ENCODE results near the gene GRID1. TPM values are rescaled to one million over a fixed set of nuclear protein-coding genes. Genes with fewer than 3 reads are reported as not detected.

GRID1 gene
- total RNA-seq, 1 experiment from 2014 or later: 5.6 TPM

GRCh38 chr10:86287966-86288579, 78.5 kb downstream of the GRID1 start:
- DNase-seq (ENCODE audit: low read depth, low spot score): no peak
- Histone ChIP-seq H3K27me3 (ENCODE audit: insufficient read depth, low read length) (no peaks in the 10 kb centered on the region), H2AFZ (ENCODE audit: low read depth, low read length, poor library complexity, severe bottlenecking) (no peak overlapping the region), H3K4me2 (ENCODE audit: low read length) (no peak overlapping the region), H3K27ac (ENCODE audit: low read depth, low read length) (no peak overlapping the region), H3K9me3 (ENCODE audit: control insufficient read depth in 1 of 2, insufficient read depth in 1 of 2, low read depth in 1 of 2, low read length in 2 of 2) (no peaks in the 10 kb centered on the region), H3K36me3 (ENCODE audit: control insufficient read depth in 1 of 2, insufficient read depth in 2 of 2, low read length in 2 of 2) (no peaks in the 10 kb centered on the region), H3K79me2 (ENCODE audit: insufficient read depth, low read length) (no peaks in the 10 kb centered on the region), H4K20me1 (ENCODE audit: insufficient read depth) (no peaks in the 10 kb centered on the region), H3K4me1 (ENCODE audit: control insufficient read depth in 1 of 2, insufficient read depth in 2 of 2, low read length in 2 of 2) (no peaks in the 10 kb centered on the region), H3K4me3 (replicated peaks in 1 of 2; ENCODE audit: low read depth in 1 of 2, low read length in 2 of 2) (no peak overlapping the region), H3K9me2 (ENCODE audit: insufficient read depth) (no peaks in the 10 kb centered on the region), H3K9ac (ENCODE audit: low read length) (no peak overlapping the region)
- intact Hi-C loops (cut with micrococcal nuclease): no loop called here
- ChIA-PET POLR2A (no interaction called here), CTCF (no interaction called here), RAD21 (ENCODE audit: low non-redundant PET in 1 of 2, low total read pairs in 2 of 2, uncharacterized antibody in 2 of 2, unreplicated experiment in 2 of 2) (no interaction called here)
- TF ChIP-seq POLR2AphosphoS5 (IDR thresholded peaks at IDR 0.05; ENCODE audit: low read depth, low read length): no peak
- TF ChIP-seq ZFX (IDR thresholded peaks at IDR 0.05): no peak
- TF ChIP-seq, protein P1, sequence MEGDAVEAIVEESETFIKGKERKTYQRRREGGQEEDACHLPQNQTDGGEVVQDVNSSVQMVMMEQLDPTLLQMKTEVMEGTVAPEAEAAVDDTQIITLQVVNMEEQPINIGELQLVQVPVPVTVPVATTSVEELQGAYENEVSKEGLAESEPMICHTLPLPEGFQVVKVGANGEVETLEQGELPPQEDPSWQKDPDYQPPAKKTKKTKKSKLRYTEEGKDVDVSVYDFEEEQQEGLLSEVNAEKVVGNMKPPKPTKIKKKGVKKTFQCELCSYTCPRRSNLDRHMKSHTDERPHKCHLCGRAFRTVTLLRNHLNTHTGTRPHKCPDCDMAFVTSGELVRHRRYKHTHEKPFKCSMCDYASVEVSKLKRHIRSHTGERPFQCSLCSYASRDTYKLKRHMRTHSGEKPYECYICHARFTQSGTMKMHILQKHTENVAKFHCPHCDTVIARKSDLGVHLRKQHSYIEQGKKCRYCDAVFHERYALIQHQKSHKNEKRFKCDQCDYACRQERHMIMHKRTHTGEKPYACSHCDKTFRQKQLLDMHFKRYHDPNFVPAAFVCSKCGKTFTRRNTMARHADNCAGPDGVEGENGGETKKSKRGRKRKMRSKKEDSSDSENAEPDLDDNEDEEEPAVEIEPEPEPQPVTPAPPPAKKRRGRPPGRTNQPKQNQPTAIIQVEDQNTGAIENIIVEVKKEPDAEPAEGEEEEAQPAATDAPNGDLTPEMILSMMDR (IDR thresholded peaks at IDR 0.05 in 2 of 3, conservative IDR thresholded peaks at IDR 0.05 in 1 of 3; ENCODE audit: borderline replicate concordance in 1 of 3, insufficient read depth in 1 of 3, low read depth in 2 of 3, low read length in 2 of 3): no peak
- no peak for TF ChIP-seq CBX3 (IDR thresholded peaks at IDR 0.05; ENCODE audit: low read depth)
- TF ChIP-seq, protein P2, sequence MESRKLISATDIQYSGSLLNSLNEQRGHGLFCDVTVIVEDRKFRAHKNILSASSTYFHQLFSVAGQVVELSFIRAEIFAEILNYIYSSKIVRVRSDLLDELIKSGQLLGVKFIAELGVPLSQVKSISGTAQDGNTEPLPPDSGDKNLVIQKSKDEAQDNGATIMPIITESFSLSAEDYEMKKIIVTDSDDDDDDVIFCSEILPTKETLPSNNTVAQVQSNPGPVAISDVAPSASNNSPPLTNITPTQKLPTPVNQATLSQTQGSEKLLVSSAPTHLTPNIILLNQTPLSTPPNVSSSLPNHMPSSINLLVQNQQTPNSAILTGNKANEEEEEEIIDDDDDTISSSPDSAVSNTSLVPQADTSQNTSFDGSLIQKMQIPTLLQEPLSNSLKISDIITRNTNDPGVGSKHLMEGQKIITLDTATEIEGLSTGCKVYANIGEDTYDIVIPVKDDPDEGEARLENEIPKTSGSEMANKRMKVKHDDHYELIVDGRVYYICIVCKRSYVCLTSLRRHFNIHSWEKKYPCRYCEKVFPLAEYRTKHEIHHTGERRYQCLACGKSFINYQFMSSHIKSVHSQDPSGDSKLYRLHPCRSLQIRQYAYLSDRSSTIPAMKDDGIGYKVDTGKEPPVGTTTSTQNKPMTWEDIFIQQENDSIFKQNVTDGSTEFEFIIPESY (IDR thresholded peaks at IDR 0.05; ENCODE audit: extremely low read depth, insufficient replicate concordance, low read length): no peak
- no peak for TF ChIP-seq REST (IDR thresholded peaks at IDR 0.05; ENCODE audit: low read depth)
- TF ChIP-seq TCF7L2 (IDR thresholded peaks at IDR 0.05; ENCODE audit: borderline replicate concordance, extremely low read depth, insufficient read depth, insufficient read length): no peak
- TF ChIP-seq EGR1 (IDR thresholded peaks at IDR 0.05; ENCODE audit: low read depth): no peak
- TF ChIP-seq SRF (IDR thresholded peaks at IDR 0.05; ENCODE audit: low read depth): no peak
- TF ChIP-seq, protein P3, sequence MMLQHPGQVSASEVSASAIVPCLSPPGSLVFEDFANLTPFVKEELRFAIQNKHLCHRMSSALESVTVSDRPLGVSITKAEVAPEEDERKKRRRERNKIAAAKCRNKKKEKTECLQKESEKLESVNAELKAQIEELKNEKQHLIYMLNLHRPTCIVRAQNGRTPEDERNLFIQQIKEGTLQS (IDR thresholded peaks at IDR 0.05): no peak
- TF ChIP-seq YY1 (IDR thresholded peaks at IDR 0.05; ENCODE audit: extremely low read depth, insufficient replicate concordance, low read depth, low read length): no peak
- TF ChIP-seq, protein P4, sequence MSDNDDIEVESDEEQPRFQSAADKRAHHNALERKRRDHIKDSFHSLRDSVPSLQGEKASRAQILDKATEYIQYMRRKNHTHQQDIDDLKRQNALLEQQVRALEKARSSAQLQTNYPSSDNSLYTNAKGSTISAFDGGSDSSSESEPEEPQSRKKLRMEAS (IDR thresholded peaks at IDR 0.05): no peak
- no peak for TF ChIP-seq EZH2phosphoT487 (IDR thresholded peaks at IDR 0.05; ENCODE audit: borderline replicate concordance)
- no peak for TF ChIP-seq ELF1 (IDR thresholded peaks at IDR 0.05; ENCODE audit: borderline replicate concordance, low read depth)
- TF ChIP-seq JUND (IDR thresholded peaks at IDR 0.05): no peak
- TF ChIP-seq ZNF274 (IDR thresholded peaks at IDR 0.05; ENCODE audit: low read depth, low read length): no peak
- TF ChIP-seq EZH2 (IDR thresholded peaks at IDR 0.05): no peak
- TF ChIP-seq RAD21 (IDR thresholded peaks at IDR 0.05; ENCODE audit: low read depth): no peak
- no TSS peak for BruUV-seq (replicated peaks)
- no peak for ATAC-seq

Data from HCT116 (cell line).